ENCODE results near the gene PSME2.

PSME2 gene

DNA sequence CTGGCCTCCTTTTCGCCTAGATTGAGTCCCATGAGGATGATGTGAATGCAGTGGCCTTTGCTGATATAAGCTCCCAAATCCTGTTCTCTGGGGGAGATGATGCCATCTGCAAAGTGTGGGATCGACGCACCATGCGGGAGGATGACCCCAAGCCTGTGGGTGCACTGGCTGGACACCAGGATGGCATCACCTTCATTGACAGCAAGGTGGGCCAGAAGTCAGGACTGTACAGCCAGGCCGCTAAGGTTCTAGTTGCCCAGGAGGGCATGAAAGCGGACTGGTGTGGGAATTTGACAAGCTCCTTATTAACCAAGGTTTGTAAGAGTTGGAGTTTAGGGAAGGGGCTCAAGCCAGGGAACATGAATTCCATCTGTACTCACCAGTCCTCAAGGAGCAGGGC lies 26.7 kb downstream of the PSME2 start:
- DNase-seq = no peak
- H3K36me3 ChIP-seq = peaks cover 67 to 78% (median 75%) of the 10 kb centered on the region in 3 donors
- no peak overlapping the region for H3K27ac ChIP-seq
- no peaks in the 10 kb centered on the region for H3K27me3 ChIP-seq
- H3K9me3 ChIP-seq = no peaks in the 10 kb centered on the region
- peaks cover 0 to 21% (median 14%) of the 10 kb centered on the region in 4 donors for H3K4me1 ChIP-seq
- no peak overlapping the region for H3K4me3 ChIP-seq
- TF ChIP-seq, protein P1, sequence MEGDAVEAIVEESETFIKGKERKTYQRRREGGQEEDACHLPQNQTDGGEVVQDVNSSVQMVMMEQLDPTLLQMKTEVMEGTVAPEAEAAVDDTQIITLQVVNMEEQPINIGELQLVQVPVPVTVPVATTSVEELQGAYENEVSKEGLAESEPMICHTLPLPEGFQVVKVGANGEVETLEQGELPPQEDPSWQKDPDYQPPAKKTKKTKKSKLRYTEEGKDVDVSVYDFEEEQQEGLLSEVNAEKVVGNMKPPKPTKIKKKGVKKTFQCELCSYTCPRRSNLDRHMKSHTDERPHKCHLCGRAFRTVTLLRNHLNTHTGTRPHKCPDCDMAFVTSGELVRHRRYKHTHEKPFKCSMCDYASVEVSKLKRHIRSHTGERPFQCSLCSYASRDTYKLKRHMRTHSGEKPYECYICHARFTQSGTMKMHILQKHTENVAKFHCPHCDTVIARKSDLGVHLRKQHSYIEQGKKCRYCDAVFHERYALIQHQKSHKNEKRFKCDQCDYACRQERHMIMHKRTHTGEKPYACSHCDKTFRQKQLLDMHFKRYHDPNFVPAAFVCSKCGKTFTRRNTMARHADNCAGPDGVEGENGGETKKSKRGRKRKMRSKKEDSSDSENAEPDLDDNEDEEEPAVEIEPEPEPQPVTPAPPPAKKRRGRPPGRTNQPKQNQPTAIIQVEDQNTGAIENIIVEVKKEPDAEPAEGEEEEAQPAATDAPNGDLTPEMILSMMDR (IDR thresholded peaks at IDR 0.05) = no peak
- intact Hi-C loops (cut with DNase I; ENCODE audit: low total_unique reads) = no loop called here

GRCh38 chr14:24117179-24117578 lies 29.2 kb downstream of the PSME2 start:
- intact Hi-C loops (cut with DNase I; ENCODE audit: low total_unique reads) = no loop called here
- Histone ChIP-seq H3K36me3 (peaks cover 49 to 58% (median 53%) of the 10 kb centered on the region in 3 donors), H3K9me3 (no peaks in the 10 kb centered on the region), H3K4me1 (peaks cover 0 to 26% (median 17%) of the 10 kb centered on the region in 4 donors), H3K4me3 (no peak overlapping the region), H3K27me3 (no peaks in the 10 kb centered on the region), H3K27ac (no peak overlapping the region)
- no peak for DNase-seq
- TF ChIP-seq, protein P1 (IDR thresholded peaks at IDR 0.05) = no peak

- Histone ChIP-seq H3K27ac (peak overlapping the region; percentile 95 to 98), H3K4me3 (peak overlapping the region; percentile 65 to 80), H3K9me3 (no peaks in the 10 kb centered on the region), H3K36me3 (peaks cover 40 to 49% (median 44%) of the 10 kb centered on the region in 3 donors), H3K4me1 (peaks cover 0 to 26% (median 17%) of the 10 kb centered on the region in 4 donors), H3K27me3 (no peaks in the 10 kb centered on the region)
- TF ChIP-seq, protein P1 (IDR thresholded peaks at IDR 0.05) = no peak
- intact Hi-C loops (cut with DNase I; ENCODE audit: low total_unique reads) = no loop called here
- no peak for DNase-seq
These were observed 30.1 kb downstream of the PSME2 start for GRCh38 chr14:24116128-24116814.

DNA sequence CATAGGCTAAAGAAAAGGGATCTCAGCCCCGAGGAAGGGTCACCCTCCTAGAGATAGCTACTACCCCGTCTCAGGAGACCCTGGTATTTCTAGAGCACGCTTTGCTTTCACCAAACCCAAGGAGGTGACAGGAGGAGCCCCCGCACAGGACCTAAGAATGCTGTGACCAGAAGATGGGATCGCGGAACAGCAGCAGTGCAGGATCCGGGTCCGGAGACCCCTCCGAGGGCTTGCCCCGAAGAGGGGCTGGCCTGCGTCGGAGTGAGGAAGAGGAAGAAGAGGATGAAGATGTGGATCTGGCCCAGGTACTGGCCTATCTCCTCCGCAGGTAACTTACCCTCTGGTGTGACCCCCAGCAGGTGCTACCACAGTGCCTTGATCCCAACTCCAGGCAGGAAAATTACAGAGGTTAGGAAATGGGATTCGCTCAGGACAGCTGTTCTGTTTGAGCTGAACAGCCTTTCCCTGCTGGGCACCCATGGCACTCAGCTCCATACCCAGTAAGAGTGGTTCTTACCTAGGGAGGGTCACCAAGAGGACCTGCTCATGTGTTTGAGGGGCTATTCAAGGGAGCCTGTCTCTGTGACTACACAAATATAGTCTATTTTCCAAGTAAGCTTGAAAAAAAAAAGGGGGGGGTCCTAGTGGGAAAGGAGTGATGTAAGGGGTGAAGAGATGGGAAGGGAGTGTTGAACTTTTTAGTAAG lies 30.8 kb downstream of the PSME2 start:
- peaks cover 0 to 26% (median 17%) of the 10 kb centered on the region in 4 donors for H3K4me1 ChIP-seq
- intact Hi-C loops (cut with DNase I; ENCODE audit: low total_unique reads) = no loop called here
- H3K27me3 ChIP-seq = no peaks in the 10 kb centered on the region
- H3K27ac ChIP-seq = peak overlapping the region; percentile 95 to 98
- H3K36me3 ChIP-seq = peaks cover 33 to 42% (median 37%) of the 10 kb centered on the region in 3 donors
- no peaks in the 10 kb centered on the region for H3K9me3 ChIP-seq
- DNase-seq = no peak
- peak overlapping the region; percentile 65 to 80 for H3K4me3 ChIP-seq
- TF ChIP-seq, protein P1 (IDR thresholded peaks at IDR 0.05) = no peak

- intact Hi-C loops (cut with DNase I; ENCODE audit: low total_unique reads) = no loop called here
- no peaks in the 10 kb centered on the region for H3K27me3 ChIP-seq
- peak; percentile 99 for DNase-seq
- peak within 1 kb of the TSS; percentile 65 to 80 for H3K4me3 ChIP-seq
- H3K36me3 ChIP-seq = peaks cover 25 to 34% (median 29%) of the 10 kb centered on the region in 3 donors
- no peaks in the 10 kb centered on the region for H3K9me3 ChIP-seq
- peak within 1 kb of the TSS; percentile 95 to 98 for H3K27ac ChIP-seq
- peaks cover 0 to 26% (median 17%) of the 10 kb centered on the region in 4 donors for H3K4me1 ChIP-seq
- TF ChIP-seq, protein P1 (IDR thresholded peaks at IDR 0.05) = peak in 1 of 2 experiments; percentile 14
These were observed 31.6 kb downstream of the PSME2 start, which contains the start of the genes DCAF11 and NRL for GRCh38 chr14:24114532-24115421. Gene DCAF11, plus strand, starts transcription at chr14:24114777. Its CDS starts 818 bp downstream, at chr14:24115595. Gene NRL, minus strand, starts transcription at chr14:24114949. Its CDS starts 32,101 bp downstream, at chr14:24082848.
